DND-41 (cell line): ENCODE results near the gene LRRC46.

ENCODE experiments used
- ATAC-seq: fragments of 200-7000 bp; cut with Tn5 transposase; 3 replicates; pipeline ENCODE4 v1.9.1; 2021; ENCODE audit warnings: low read depth; ENCODE audit not compliant: insufficient read depth
- DNase-seq: peaks from one replicate; pipeline ENCODE4 v3.0.0-alpha.2; 2020
- H2AFZ ChIP-seq: 2 replicates; pipeline ENCODE4 v1.6.0; 2012; ENCODE audit warnings: low read depth, low read length
- H3K27ac ChIP-seq: 2 replicates; pipeline ENCODE4 v1.5.1; 2012; ENCODE audit warnings: low read length, inconsistent platforms
- H3K27me3 ChIP-seq: fragments of 200-600 bp; sonication (generic); 2 replicates; pipeline ENCODE4 v1.6.0; 2012; ENCODE audit warnings: low read length, mild to moderate bottlenecking, inconsistent platforms; ENCODE audit not compliant: insufficient read depth, poor library complexity
- H3K36me3 ChIP-seq: 2 replicates; pipeline ENCODE4 v1.5.1; 2012; ENCODE audit warnings: low read length, inconsistent platforms; ENCODE audit not compliant: insufficient read depth
- H3K4me1 ChIP-seq: 2 replicates; pipeline ENCODE4 v1.5.1; 2012; ENCODE audit warnings: mild to moderate bottlenecking, low read length; ENCODE audit not compliant: insufficient read depth
- H3K4me2 ChIP-seq: 2 replicates; pipeline ENCODE4 v1.6.0; 2012; ENCODE audit warnings: mild to moderate bottlenecking, moderate library complexity, low read length, inconsistent platforms; ENCODE audit not compliant: insufficient read depth
- H3K4me3 ChIP-seq, 2 experiments: fragments of 200-600 bp in 1 of 2; shearing (Covaris generic) in 1 of 2; 2 replicates each; pipeline ENCODE4 v1.5.1; 2012 to 2016; ENCODE audit warnings: inconsistent platforms in 2 of 2, low read length in 2 of 2, mild to moderate bottlenecking in 2 of 2, low read depth in 1 of 2, moderate library complexity in 1 of 2
- H3K79me2 ChIP-seq: 2 replicates; pipeline ENCODE4 v1.6.0; 2012; ENCODE audit warnings: low read length, inconsistent platforms; ENCODE audit not compliant: insufficient read depth
- H3K9ac ChIP-seq: 2 replicates; pipeline ENCODE4 v1.6.0; 2012; ENCODE audit warnings: low read depth, mild to moderate bottlenecking, inconsistent platforms, low read length, moderate library complexity
- H3K9me3 ChIP-seq: 2 replicates; pipeline ENCODE4 v1.5.1; 2012; ENCODE audit warnings: low read length, moderate library complexity, mild to moderate bottlenecking, inconsistent platforms; ENCODE audit not compliant: insufficient read depth, severe bottlenecking
- H4K20me1 ChIP-seq: 2 replicates; pipeline ENCODE4 v1.6.0; 2012; ENCODE audit warnings: low read length; ENCODE audit not compliant: insufficient read depth
- EZH2 ChIP-seq: IDR thresholded peaks from 3 replicates; pipeline ENCODE4 v1.6.1; 2012; ENCODE audit warnings: borderline replicate concordance, low read depth, mild to moderate bottlenecking, moderate library complexity, low read length, inconsistent platforms; ENCODE audit not compliant: severe bottlenecking
- TF ChIP-seq, protein P1 (sequence below): IDR thresholded peaks from 2 replicates; pipeline ENCODE4 v1.5.1; 2012; ENCODE audit warnings: borderline replicate concordance, low read length, moderate library complexity, mild to moderate bottlenecking; ENCODE audit not compliant: poor library complexity, severe bottlenecking; ENCODE audit errors: extremely low read depth

Gene LRRC46

DNA sequence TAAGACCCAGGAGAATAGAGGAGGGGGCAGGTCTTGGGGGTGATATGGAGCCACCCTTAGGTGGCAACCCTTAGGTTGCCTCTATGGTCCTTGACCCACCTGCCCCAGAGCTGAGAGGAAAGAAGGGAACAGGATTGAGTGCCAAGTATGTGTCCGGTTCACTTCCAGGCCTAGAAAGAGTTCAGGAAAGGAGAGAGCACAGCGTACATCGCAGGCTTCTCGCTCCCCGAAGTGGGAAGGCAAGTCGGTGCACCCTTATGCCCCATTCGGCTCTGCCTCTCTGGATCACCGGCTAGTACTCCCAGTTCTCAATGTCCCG is 18.9 kb downstream of the LRRC46 start:
- no peak overlapping the region for H3K4me2 ChIP-seq
- no peak overlapping the region for H3K9ac ChIP-seq

DNA sequence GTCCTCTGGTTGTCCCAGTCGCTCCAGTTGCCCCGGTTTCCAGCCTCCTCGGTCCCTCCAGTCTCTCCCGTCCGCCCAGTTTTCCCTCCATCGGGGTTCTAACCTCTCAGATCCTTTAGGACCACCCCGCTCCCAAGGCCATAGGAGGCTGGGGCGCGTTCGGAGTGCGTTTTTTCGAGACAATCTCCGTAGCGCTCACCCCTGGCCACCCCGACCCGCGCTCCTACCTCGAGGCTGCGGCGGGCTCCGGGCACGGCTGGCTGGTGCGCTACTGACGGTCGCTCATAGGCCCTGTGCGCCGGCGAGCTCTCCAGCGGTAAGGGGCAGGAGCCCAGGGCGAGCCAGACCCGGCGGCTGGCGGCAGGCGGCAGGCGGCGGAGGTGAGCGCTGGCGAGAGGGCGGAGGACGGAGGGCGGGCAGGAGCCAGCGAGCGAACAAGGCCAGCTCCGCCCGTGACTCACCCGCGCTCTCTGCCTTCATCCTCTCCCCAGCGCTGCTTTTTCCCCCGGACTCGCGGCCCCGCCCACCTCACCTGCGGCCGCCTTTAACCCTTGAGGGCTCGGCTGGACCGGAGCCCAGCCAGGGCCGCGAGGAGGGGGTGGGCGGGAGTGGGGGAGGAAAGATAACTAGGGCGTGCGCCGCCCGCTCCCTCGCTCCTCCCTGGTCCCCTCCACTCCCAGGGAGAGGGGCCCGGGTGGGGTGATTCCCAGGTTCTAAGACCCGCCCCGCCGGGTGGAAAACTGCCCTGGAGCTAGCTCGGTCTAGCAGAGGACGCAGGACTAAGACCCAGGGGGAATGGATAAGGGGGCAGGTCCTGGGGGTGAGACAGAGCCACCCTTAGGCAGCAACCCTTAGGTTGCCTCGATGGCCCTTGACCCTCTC is 19.5 kb downstream of the LRRC46 start, which contains the start of gene SP6:
Gene SP6 (minus strand): TSS at position 472 of the 882 bp plus-strand sequence. CDS start 2,734 bp downstream, outside the sequence.
- no peak within 1 kb of the TSS for H2AFZ ChIP-seq
- H3K4me2 ChIP-seq: no peak within 1 kb of the TSS
- H4K20me1 ChIP-seq: no peaks in the 10 kb centered on the region
- DNase-seq (no peak), ATAC-seq (no peak)
- H3K4me3 ChIP-seq: no peak within 1 kb of the TSS
- no peaks in the 10 kb centered on the region for H3K4me1 ChIP-seq
- no peak within 1 kb of the TSS for H3K27ac ChIP-seq
- no peaks in the 10 kb centered on the region for H3K36me3 ChIP-seq
- no peaks in the 10 kb centered on the region for H3K79me2 ChIP-seq
- peaks cover 57% of the 10 kb centered on the region for H3K27me3 ChIP-seq
- no peak within 1 kb of the TSS for H3K9ac ChIP-seq
- H3K9me3 ChIP-seq: no peaks in the 10 kb centered on the region
- peak; percentile 19 for TF ChIP-seq EZH2
- TF ChIP-seq, protein P1, sequence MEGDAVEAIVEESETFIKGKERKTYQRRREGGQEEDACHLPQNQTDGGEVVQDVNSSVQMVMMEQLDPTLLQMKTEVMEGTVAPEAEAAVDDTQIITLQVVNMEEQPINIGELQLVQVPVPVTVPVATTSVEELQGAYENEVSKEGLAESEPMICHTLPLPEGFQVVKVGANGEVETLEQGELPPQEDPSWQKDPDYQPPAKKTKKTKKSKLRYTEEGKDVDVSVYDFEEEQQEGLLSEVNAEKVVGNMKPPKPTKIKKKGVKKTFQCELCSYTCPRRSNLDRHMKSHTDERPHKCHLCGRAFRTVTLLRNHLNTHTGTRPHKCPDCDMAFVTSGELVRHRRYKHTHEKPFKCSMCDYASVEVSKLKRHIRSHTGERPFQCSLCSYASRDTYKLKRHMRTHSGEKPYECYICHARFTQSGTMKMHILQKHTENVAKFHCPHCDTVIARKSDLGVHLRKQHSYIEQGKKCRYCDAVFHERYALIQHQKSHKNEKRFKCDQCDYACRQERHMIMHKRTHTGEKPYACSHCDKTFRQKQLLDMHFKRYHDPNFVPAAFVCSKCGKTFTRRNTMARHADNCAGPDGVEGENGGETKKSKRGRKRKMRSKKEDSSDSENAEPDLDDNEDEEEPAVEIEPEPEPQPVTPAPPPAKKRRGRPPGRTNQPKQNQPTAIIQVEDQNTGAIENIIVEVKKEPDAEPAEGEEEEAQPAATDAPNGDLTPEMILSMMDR: no peak

More for the DNA sequence above, 18.9 kb downstream of the LRRC46 start:
- Histone ChIP-seq H3K4me1 (no peaks in the 10 kb centered on the region), H3K36me3 (no peaks in the 10 kb centered on the region), H3K27me3 (peaks cover 56% of the 10 kb centered on the region), H3K9me3 (no peaks in the 10 kb centered on the region), H3K4me3 (no peak overlapping the region), H3K27ac (no peak overlapping the region), H2AFZ (no peak overlapping the region), H4K20me1 (no peaks in the 10 kb centered on the region), H3K79me2 (no peaks in the 10 kb centered on the region)
- DNase-seq: no peak
- ATAC-seq: no peak
- TF ChIP-seq, protein P1: no peak
- no peak for TF ChIP-seq EZH2

DNA sequence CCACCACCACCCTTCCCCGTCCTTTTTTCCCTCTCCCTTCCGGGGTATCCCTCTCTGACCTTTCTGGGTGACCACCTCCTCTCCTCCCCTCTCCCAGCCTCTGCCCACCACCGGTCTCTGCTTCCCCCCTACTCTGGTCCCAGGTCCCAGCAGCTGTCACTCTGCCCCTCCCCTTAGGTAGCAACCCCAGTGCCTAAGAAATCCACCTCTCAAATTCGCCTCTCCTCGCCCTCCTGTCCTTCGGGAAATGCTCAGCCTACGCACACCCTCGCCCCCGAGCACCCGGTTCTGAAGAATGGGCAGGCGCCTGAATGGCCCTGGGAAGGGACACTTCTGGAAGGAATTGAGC is 20.3 kb downstream of the LRRC46 start:
- Histone ChIP-seq H3K27ac (no peak overlapping the region), H3K27me3 (peaks cover 62% of the 10 kb centered on the region), H2AFZ (no peak overlapping the region), H3K4me2 (no peak overlapping the region), H3K9ac (no peak overlapping the region), H3K36me3 (no peaks in the 10 kb centered on the region), H4K20me1 (no peaks in the 10 kb centered on the region), H3K9me3 (no peaks in the 10 kb centered on the region), H3K4me3 (no peak overlapping the region), H3K4me1 (no peaks in the 10 kb centered on the region), H3K79me2 (no peaks in the 10 kb centered on the region)
- ATAC-seq (no peak), DNase-seq (no peak)
- TF ChIP-seq EZH2: no peak
- TF ChIP-seq, protein P1: no peak
